Stromal cell of bone marrow (primary cell): ENCODE measurements around the gene DLGAP1.
"Not testable (repeated sequence)": the region's sequence is repeated elsewhere in the genome, so short reads cannot be mapped to it uniquely, and the experiment has no call there.

Source experiments
- DNase-seq: peaks from one replicate; pipeline ENCODE4 v3.0.0-alpha.2; 2012; ENCODE audit warnings: low read depth

Gene DLGAP1

GRCh38 chr18:4077204-4077603 is 377.9 kb downstream of the DLGAP1 start:
- DNase-seq = no peak

GRCh38 chr18:4074647-4075046 is 380.5 kb downstream of the DLGAP1 start:
- no peak for DNase-seq

GRCh38 chr18:4069183-4069582 is 385.9 kb downstream of the DLGAP1 start:
- DNase-seq = no peak

GRCh38 chr18:4068552-4069158 is 386.5 kb downstream of the DLGAP1 start:
- DNase-seq = peak; percentile 16

- DNase-seq = no peak
Measured at GRCh38 chr18:4063545-4063944, 391.6 kb downstream of the DLGAP1 start.

GRCh38 chr18:4060427-4061281 is 394.5 kb downstream of the DLGAP1 start:
- DNase-seq = no peak

GRCh38 chr18:4058179-4058578 is 396.9 kb downstream of the DLGAP1 start:
- no peak for DNase-seq

GRCh38 chr18:4040391-4041092 is 414.6 kb downstream of the DLGAP1 start:
- DNase-seq = no peak

GRCh38 chr18:4035521-4035920 is 419.6 kb downstream of the DLGAP1 start:
- DNase-seq = no peak

GRCh38 chr18:4034815-4035214 is 420.3 kb downstream of the DLGAP1 start:
- DNase-seq = not testable (repeated sequence)

GRCh38 chr18:4026542-4026941 is 428.6 kb downstream of the DLGAP1 start:
- no peak for DNase-seq

GRCh38 chr18:4024702-4025101 is 430.4 kb downstream of the DLGAP1 start:
- DNase-seq = no peak

GRCh38 chr18:4022749-4023148 is 432.4 kb downstream of the DLGAP1 start:
- not testable (repeated sequence) for DNase-seq

GRCh38 chr18:4020026-4020425 is 435.1 kb downstream of the DLGAP1 start:
- DNase-seq = no peak

- no peak for DNase-seq
Measured at GRCh38 chr18:4017480-4017879, 437.6 kb downstream of the DLGAP1 start.

GRCh38 chr18:4016391-4017049 is 438.6 kb downstream of the DLGAP1 start:
- no peak for DNase-seq

- DNase-seq = no peak
Measured at GRCh38 chr18:4007846-4008245, 447.3 kb downstream of the DLGAP1 start.

- no peak for DNase-seq
Measured at GRCh38 chr18:4004183-4004829, 450.8 kb downstream of the DLGAP1 start.

- DNase-seq = peak; percentile 28
Measured at GRCh38 chr18:3998698-3999333, 456.3 kb downstream of the DLGAP1 start.

- peak; percentile 23 for DNase-seq
Measured at GRCh38 chr18:3995476-3996102, 459.5 kb downstream of the DLGAP1 start.
